ENCODE data around the gene SSH2.

GRCh38 chr17:29778956-29779811, 150.8 kb downstream of the SSH2 start:
- TF ChIP-seq POLR2AphosphoS5 (IDR thresholded peaks at IDR 0.05; ENCODE audit: insufficient read depth in 1 of 2, low read depth in 1 of 2) (peak in 1 of 2 donors; percentile 22), CTCF (IDR thresholded peaks at IDR 0.05) (peak; percentile 64 to 86 (median 72)), POLR2A (IDR thresholded peaks at IDR 0.05) (no peak)
